ENCODE measurements around the gene ESRRA. TPM values are rescaled to one million over a fixed set of nuclear protein-coding genes. Genes with fewer than 3 reads are reported as not detected.

The ESRRA gene
- total and polyA plus RNA-seq, 10 of the 15 experiments (the other 5 are each of a cell fraction or from before 2014, with no cell fraction given) = 0.32 to 48.9 (median 12.6) TPM

- H3K4me3 ChIP-seq = no peak overlapping the region
- no peak overlapping the region for H3K4me2 ChIP-seq (ENCODE audit: control insufficient read depth, insufficient read depth)
- no peak overlapping the region for H2AFZ ChIP-seq (ENCODE audit: control insufficient read depth, low read depth, low read length)
- no peaks in the 10 kb centered on the region; the same call in 2 of the 3 replicates for H3K9me3 ChIP-seq (replicated peaks; ENCODE audit: control insufficient read depth, insufficient read depth, low read length)
- ChIA-PET POLR2A (interaction anchor here (0.6 to 1.5 kb wide), 4 partner anchors 11 to 339 kb away, joined by 3 to 6 read pairs (median 4); no protein-coding TSS in a partner anchor), SMC1A (ENCODE audit: uncharacterized antibody, unreplicated experiment) (no interaction called here), RAD21 (ENCODE audit: unreplicated experiment) (interaction anchor here (0.7 to 2.0 kb wide), 3 partner anchors 10 to 30 kb away, joined by 3 to 6 read pairs (median 4); no protein-coding TSS in a partner anchor), CTCF (interaction anchor here (2.8 to 3.6 kb wide), 2 partner anchors 7 to 31 kb away, joined by 18 to 19 read pairs; no protein-coding TSS in a partner anchor)
- in situ Hi-C loops (cut with MboI) = no loop called here
- TF ChIP-seq KAT2A (conservative IDR thresholded peaks at IDR 0.05; ENCODE audit: control insufficient read depth, low read depth, low read length) = no peak
- TF ChIP-seq ZNF384 (IDR thresholded peaks at IDR 0.05; ENCODE audit: borderline replicate concordance, low read depth, low read length) = peak; percentile 52; the same call in 1 of the 2 replicates
- TF ChIP-seq TBL1XR1 (IDR thresholded peaks at IDR 0.05; ENCODE audit: low read depth, low read length) = no peak
- BruUV-seq (replicated peaks) = no TSS peak
- H3K9ac ChIP-seq (ENCODE audit: control insufficient read depth, insufficient read depth, low read length) = no peak overlapping the region
- WGBS (ENCODE audit: insufficient coverage, insufficient replicate concordance, low lambda C conversion rate, missing lambda C conversion rate) = 85% methylated on average over 10 of the region's 11 CpGs
- no peak overlapping the region for H3K27ac ChIP-seq (ENCODE audit: control insufficient read depth, insufficient read depth)
- H3K36me3 ChIP-seq (ENCODE audit: control insufficient read depth in 2 of 2, insufficient read depth in 2 of 2, low read length in 1 of 2) = peaks cover 0 to 2% of the 10 kb centered on the region in 2 experiments; a peak in 2 of 4 replicates
- DNase-seq (ENCODE audit: low read depth, low spot score) (no peak), ATAC-seq (peak; percentile 66), FAIRE-seq (no peak)
- no peaks in the 10 kb centered on the region for H3K27me3 ChIP-seq (replicated peaks in 1 of 2; ENCODE audit: control insufficient read depth in 2 of 2, insufficient read depth in 2 of 2, low read length in 1 of 2)
- H3K79me2 ChIP-seq (ENCODE audit: control insufficient read depth, insufficient read depth, low read length) = no peaks in the 10 kb centered on the region; the same call in 1 of the 2 replicates
- intact Hi-C loops (cut with micrococcal nuclease; ENCODE audit: unreplicated experiment) = no loop called here
- no peaks in the 10 kb centered on the region for H4K20me1 ChIP-seq (ENCODE audit: control insufficient read depth, insufficient read depth)
- H3K4me1 ChIP-seq (ENCODE audit: control insufficient read depth, insufficient read depth, low read length) = no peaks in the 10 kb centered on the region
Observed at GRCh38 chr11:64324692-64325469, 19.6 kb downstream of the ESRRA start.

GRCh38 chr11:64327375-64327774 is 22.1 kb downstream of the ESRRA start:
- no peak overlapping the region for H3K27ac ChIP-seq (ENCODE audit: control insufficient read depth, insufficient read depth)
- H3K9ac ChIP-seq (ENCODE audit: control insufficient read depth, insufficient read depth, low read length) = no peak overlapping the region
- no peak for FAIRE-seq

More at GRCh38 chr11:64327375-64327774, 22.1 kb downstream of the ESRRA start:
- no TSS peak for BruUV-seq (replicated peaks)
- Histone ChIP-seq H3K4me2 (ENCODE audit: control insufficient read depth, insufficient read depth) (no peak overlapping the region), H2AFZ (ENCODE audit: control insufficient read depth, low read depth, low read length) (no peak overlapping the region), H4K20me1 (ENCODE audit: control insufficient read depth, insufficient read depth) (no peaks in the 10 kb centered on the region), H3K79me2 (ENCODE audit: control insufficient read depth, insufficient read depth, low read length) (no peaks in the 10 kb centered on the region), H3K4me3 (no peak overlapping the region), H3K27me3 (replicated peaks in 1 of 2; ENCODE audit: control insufficient read depth in 2 of 2, insufficient read depth in 2 of 2, low read length in 1 of 2) (no peaks in the 10 kb centered on the region), H3K36me3 (ENCODE audit: control insufficient read depth in 2 of 2, insufficient read depth in 2 of 2, low read length in 1 of 2) (peaks cover 0 to 2% of the 10 kb centered on the region in 2 experiments; a peak in 1 of 4 replicates), H3K4me1 (ENCODE audit: control insufficient read depth, insufficient read depth, low read length) (peaks cover 11% of the 10 kb centered on the region), H3K9me3 (replicated peaks; ENCODE audit: control insufficient read depth, insufficient read depth, low read length) (no peaks in the 10 kb centered on the region; the same call in 2 of the 3 replicates)
- 89% methylated on average over 2 of the region's 2 CpGs for WGBS (ENCODE audit: insufficient coverage, insufficient replicate concordance, low lambda C conversion rate, missing lambda C conversion rate)
- TF ChIP-seq ASH2L (IDR thresholded peaks at IDR 0.05; ENCODE audit: borderline replicate concordance, low read depth) (no peak), NFYB (IDR thresholded peaks at IDR 0.05; ENCODE audit: insufficient read depth, low read depth, low read length) (peak; percentile 70)
- intact Hi-C loops (cut with micrococcal nuclease; ENCODE audit: unreplicated experiment) (no loop called here), in situ Hi-C loops (cut with MboI) (no loop called here)
- CTCF ChIA-PET = interaction anchor here (0.9 to 1.4 kb wide), 4 partner anchors 10 to 27 kb away, joined by 3 to 6 read pairs (median 4); partner anchors contain the start of gene PRDX5
- DNase-seq (ENCODE audit: low read depth, low spot score) (no peak), ATAC-seq (no peak)
- RAD21 ChIA-PET (ENCODE audit: unreplicated experiment) = interaction anchor here (0.6 to 1.1 kb wide), 2 partner anchors 10 to 156 kb away, joined by 3 to 4 read pairs; partner anchors contain the start of gene PRDX5
- POLR2A ChIA-PET = interaction anchor here (0.5 to 1.2 kb wide), 5 partner anchors 9 to 1470 kb away, joined by 3 to 11 read pairs (median 6); partner anchors contain the start of gene PRDX5
- SMC1A ChIA-PET (ENCODE audit: uncharacterized antibody, unreplicated experiment) = interaction anchor here (1.1 kb wide), 1 partner anchor 10 kb away, joined by 4 read pairs; the partner anchor contains the start of genes PRDX5 and TRMT112
